Neural crest cell (in vitro differentiated cells): ENCODE measurements around the gene DNAH14. TPM values are rescaled to one million over a fixed set of nuclear protein-coding genes. Genes with fewer than 3 reads are reported as not detected.

Experiments used
- DNase-seq: peaks from one replicate; pipeline ENCODE4 v3.0.0; 2021; ENCODE audit warnings: low read depth, mixed read lengths, low spot score
- H3K27ac Mint-ChIP-seq: one replicate; pipeline ENCODE4 v1.8.0; 2021; ENCODE audit warnings: mild to moderate bottlenecking, mixed read lengths; ENCODE audit not compliant: unreplicated experiment
- H3K27me3 Mint-ChIP-seq: 2 replicates; pipeline ENCODE4 v1.8.0; 2021; ENCODE audit warnings: low read depth, mild to moderate bottlenecking, mixed read lengths
- H3K36me3 Mint-ChIP-seq: 2 replicates; pipeline ENCODE4 v1.8.0; 2021; ENCODE audit warnings: low read depth, mild to moderate bottlenecking, mixed read lengths
- H3K4me1 Mint-ChIP-seq: 2 replicates; pipeline ENCODE4 v1.8.0; 2021; ENCODE audit warnings: mixed read lengths
- H3K4me3 Mint-ChIP-seq: one replicate; pipeline ENCODE4 v1.8.0; 2021; ENCODE audit warnings: mild to moderate bottlenecking, mixed read lengths
- H3K9me3 Mint-ChIP-seq: 2 replicates; pipeline ENCODE4 v1.8.0; 2021; ENCODE audit warnings: mixed read lengths
- total RNA-seq: library from RNA; stranded (reverse); gene quantifications from 2 replicates; pipeline ENCODE4 v1.2.1, GENCODE V29; 2021
- TF ChIP-seq, protein P1 (sequence below): fragments of 200-600 bp; sonication (generic); conservative IDR thresholded peaks from 2 replicates; pipeline ENCODE4 v1.5.0; 2021; ENCODE audit warnings: antibody characterized with exemption, mild to moderate bottlenecking

The DNAH14 gene
- total RNA-seq, 1 donor from 2014 or later, result 31.0 TPM

DNA sequence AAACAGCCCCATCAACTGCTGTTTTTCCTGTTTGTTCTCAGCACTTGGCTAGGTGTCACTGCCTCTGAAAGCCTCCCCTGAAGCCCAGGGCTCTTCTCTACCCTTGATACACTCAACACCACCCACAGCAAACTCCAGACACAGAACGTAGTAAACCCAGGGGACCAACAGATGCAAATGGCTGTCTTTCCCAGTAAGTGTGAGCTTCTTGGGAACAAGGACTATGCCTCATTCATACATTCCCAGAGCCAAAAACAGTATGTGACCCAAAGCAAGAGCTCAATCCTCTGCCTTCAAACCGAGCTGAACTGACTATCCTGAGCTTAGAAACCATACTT is 494.0 kb downstream of the DNAH14 start:
- Mint-ChIP-seq H3K36me3 (peaks cover 8% of the 10 kb centered on the region), H3K27ac (peak overlapping the region; percentile 54), H3K27me3 (no peaks in the 10 kb centered on the region), H3K4me3 (peak overlapping the region; percentile 94), H3K4me1 (peaks cover 62% of the 10 kb centered on the region), H3K9me3 (no peaks in the 10 kb centered on the region)
- TF ChIP-seq, protein P1, sequence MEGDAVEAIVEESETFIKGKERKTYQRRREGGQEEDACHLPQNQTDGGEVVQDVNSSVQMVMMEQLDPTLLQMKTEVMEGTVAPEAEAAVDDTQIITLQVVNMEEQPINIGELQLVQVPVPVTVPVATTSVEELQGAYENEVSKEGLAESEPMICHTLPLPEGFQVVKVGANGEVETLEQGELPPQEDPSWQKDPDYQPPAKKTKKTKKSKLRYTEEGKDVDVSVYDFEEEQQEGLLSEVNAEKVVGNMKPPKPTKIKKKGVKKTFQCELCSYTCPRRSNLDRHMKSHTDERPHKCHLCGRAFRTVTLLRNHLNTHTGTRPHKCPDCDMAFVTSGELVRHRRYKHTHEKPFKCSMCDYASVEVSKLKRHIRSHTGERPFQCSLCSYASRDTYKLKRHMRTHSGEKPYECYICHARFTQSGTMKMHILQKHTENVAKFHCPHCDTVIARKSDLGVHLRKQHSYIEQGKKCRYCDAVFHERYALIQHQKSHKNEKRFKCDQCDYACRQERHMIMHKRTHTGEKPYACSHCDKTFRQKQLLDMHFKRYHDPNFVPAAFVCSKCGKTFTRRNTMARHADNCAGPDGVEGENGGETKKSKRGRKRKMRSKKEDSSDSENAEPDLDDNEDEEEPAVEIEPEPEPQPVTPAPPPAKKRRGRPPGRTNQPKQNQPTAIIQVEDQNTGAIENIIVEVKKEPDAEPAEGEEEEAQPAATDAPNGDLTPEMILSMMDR, result no peak
- DNase-seq, result no peak

DNA sequence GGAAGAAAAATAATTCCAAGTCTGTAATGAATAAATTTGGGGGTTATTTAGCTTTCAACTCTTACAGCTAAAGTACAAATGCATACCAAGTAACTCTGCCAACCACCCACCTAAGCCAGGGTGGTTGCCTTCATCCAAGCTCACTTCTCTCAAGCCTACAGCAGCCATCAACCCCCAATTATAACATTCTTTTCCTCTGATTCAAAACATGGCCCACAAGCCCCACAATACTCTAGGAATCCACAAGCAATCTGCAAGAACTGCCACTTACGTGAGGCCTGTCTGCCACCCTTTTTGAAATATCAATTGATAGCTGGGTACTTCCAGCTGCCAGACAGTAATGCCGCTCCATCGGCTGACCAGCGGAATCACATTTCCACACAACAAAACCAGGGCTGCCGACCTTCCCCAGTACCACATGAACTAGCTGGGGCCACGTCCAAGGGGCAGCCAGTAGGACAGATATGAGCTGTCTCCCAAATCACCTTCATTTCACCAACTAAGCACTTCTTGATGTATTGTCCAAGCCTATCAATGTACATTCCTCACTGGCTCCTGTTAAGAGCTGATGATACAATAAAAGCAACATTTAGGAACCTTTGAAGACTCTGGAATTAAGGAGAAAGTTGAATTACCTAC is 495.2 kb downstream of the DNAH14 start:
- Mint-ChIP-seq H3K4me3 (peak overlapping the region; percentile 94), H3K36me3 (peaks cover 3% of the 10 kb centered on the region), H3K9me3 (no peaks in the 10 kb centered on the region), H3K4me1 (peaks cover 64% of the 10 kb centered on the region), H3K27me3 (no peaks in the 10 kb centered on the region), H3K27ac (no peak overlapping the region)
- TF ChIP-seq, protein P1, result no peak
- DNase-seq, result no peak

DNA sequence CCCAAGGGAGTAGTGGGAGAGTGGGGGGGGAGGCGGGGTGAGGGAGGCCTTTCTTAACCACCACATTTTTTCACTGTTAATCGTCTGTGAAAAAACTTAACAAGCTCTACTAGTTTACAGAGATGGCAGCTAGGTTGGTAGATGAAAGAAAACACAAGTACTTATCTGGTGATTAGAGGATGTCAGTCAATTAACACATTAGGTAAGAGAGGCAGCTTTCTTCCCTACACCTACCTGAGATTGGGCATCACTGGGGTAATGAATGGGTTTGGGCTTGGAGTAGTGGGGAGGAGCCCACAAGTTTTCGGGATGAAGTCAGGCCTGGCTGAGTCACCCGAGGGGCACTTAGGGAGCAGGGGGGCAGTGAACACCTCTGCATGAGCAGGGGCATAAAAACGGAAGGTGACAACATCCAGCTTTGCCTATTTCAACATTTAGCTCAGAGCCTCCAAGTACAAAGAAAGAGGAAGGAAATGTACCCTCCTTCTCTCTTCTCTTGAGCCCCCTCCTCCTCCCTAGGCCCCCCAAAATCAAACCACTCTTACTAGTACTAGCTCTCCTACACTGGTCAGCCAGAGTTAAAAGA is 495.8 kb downstream of the DNAH14 start:
- Mint-ChIP-seq H3K4me3 (peak overlapping the region; percentile 94), H3K27ac (no peak overlapping the region), H3K4me1 (peaks cover 64% of the 10 kb centered on the region), H3K27me3 (no peaks in the 10 kb centered on the region), H3K9me3 (peaks cover 2% of the 10 kb centered on the region), H3K36me3 (peaks cover under 1% of the 10 kb centered on the region)
- TF ChIP-seq, protein P1, result no peak
- no peak for DNase-seq

DNA sequence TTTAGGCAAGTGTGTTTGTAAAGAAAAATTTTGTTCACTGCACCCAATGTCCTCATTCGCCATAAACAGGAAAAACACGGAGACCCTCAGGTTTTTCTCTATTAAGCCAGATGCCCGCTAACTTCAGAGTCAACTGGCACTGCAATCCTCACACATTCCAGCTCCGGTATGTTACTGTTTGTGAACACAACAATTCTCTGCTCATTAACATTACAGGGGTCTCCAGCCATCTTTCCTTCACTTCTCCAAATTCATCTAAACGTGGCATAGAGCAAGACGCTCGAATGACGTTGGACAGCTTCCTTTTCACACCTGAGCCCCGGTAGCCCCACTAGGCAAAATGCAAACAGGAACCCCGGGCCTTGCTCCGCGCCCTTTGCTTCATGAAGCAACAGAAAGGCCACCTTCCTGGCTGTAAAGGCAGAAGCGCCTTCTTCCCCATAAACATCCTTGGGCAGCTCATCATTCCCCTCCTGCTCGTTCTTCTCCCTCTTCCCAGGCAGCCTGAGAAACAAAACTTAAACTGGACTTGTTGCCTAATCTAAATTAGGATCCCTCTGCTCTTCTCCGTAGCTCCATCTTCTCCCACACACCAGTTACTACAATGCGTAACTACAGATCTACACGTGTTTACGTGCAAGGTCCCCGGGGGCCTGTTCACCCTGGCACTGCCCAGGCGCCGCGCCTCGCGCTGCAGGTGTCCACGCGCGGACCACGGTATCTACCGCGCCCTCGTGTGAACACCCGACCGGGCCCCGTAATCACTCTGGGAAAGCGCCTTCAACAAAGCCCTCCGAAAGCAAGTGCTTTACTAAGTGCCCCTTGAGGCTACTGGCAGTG is 497.1 kb downstream of the DNAH14 start:
- DNase-seq, result no peak
- TF ChIP-seq, protein P1, result no peak
- Mint-ChIP-seq H3K4me1 (peaks cover 64% of the 10 kb centered on the region), H3K36me3 (no peaks in the 10 kb centered on the region), H3K4me3 (peak overlapping the region; percentile 94), H3K27me3 (no peaks in the 10 kb centered on the region), H3K27ac (peak overlapping the region; percentile 82), H3K9me3 (peaks cover 3% of the 10 kb centered on the region)

DNA sequence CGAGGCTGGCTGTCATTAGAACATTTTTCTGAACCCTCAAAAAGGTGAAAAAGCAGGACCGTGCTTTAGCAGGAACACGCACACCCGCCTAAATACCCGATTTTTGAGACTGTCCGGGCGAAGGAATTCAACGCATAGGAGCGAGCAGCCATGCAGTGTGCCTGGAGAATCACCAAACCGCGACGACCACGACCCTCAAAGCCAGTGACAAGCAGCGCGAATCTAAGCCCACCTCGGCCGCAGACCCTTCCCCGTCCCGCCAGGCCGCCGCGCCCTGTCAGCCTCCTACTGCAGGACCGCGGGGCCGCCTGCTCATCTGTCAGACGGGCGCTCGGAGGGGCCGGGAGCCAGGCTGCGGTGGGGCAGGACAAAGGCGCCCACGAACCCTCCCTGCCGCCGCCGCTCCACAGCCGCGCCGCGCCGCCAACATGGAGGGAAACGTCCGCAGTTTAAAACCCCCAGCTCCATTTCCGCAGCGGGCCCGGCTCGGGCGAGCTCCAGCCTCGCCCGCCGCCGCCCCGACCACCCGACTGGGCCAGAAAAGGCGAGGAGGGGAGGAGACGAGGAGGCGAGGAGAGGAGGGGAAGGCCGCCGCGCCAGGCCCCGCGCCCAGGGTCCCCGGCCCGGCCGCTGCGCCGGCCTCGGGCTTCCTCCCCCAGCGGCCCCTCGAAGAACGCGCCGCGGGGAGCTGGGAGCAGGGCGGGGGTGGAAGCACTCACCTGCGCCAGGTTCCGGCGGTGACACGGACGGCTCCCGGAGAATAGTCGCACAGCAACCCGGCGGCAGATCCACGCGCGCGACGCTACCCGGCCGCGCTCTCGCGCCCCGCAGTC is 498.0 kb downstream of the DNAH14 start, which contains the start of gene LBR:
Gene LBR (minus strand): TSS at position 804 of the 833 bp plus-strand sequence. CDS start 3,963 bp downstream, outside the sequence.
- peak; percentile 37 for DNase-seq
- peaks cover 3% of the 10 kb centered on the region for H3K9me3 Mint-ChIP-seq

More for the DNA sequence above, 498.0 kb downstream of the DNAH14 start, which contains the start of gene LBR:
- Mint-ChIP-seq H3K27me3 (no peaks in the 10 kb centered on the region), H3K4me1 (peaks cover 58% of the 10 kb centered on the region), H3K4me3 (peak within 1 kb of the TSS; percentile 95), H3K27ac (peak within 1 kb of the TSS; percentile 97), H3K36me3 (no peaks in the 10 kb centered on the region)
- TF ChIP-seq, protein P1, result no peak
